Right lobe of liver (tissue), 6 donors: ENCODE measurements around the gene PPP1R3C. TPM values are rescaled to one million over a fixed set of nuclear protein-coding genes. Genes with fewer than 3 reads are reported as not detected.

Source experiments
- ATAC-seq, 4 donors: fragments of 200-7000 bp; cut with Tn5 transposase; one replicate each; pipeline ENCODE4 v1.9.1; 2020; ENCODE audit warnings: mild to moderate bottlenecking in 4 of 4, moderate library complexity in 4 of 4
- DNase-seq, 3 donors: peaks; one replicate each; pipeline ENCODE4 v3.0.0-alpha.2; 2020
- H3K27ac ChIP-seq, 3 donors: fragments of 200-600 bp; one replicate each; pipeline ENCODE4 v1.8.0; 2022
- H3K27me3 ChIP-seq, 2 donors: fragments of 200-600 bp; one replicate each; pipeline ENCODE4 v1.8.0; 2022
- H3K36me3 ChIP-seq, 4 donors: fragments of 200-600 bp; sonication (generic) in 1 of 4; one replicate each; pipeline versions ENCODE4 v1.5.1 to v1.8.0; 2017 to 2022; ENCODE audit warnings: control low read depth in 1 of 4
- H3K4me1 ChIP-seq, 4 donors: fragments of 200-600 bp; sonication (generic) in 1 of 4; one replicate each; pipeline versions ENCODE4 v1.5.1 to v1.8.0; 2017 to 2022; ENCODE audit warnings: control low read depth in 1 of 4
- H3K4me3 ChIP-seq, 3 donors: fragments of 200-600 bp; one replicate each; pipeline ENCODE4 v1.8.0; 2022
- H3K9me3 ChIP-seq, 4 donors: fragments of 200-600 bp; sonication (generic) in 1 of 4; one replicate each; pipeline versions ENCODE4 v1.5.1 to v1.8.0; 2017 to 2022; ENCODE audit warnings: control low read depth in 1 of 4
- CTCF ChIP-seq, 4 donors: fragments of 200-600 bp in 3 of 4; fragments of 450-650 bp in 1 of 4; IDR thresholded peaks; one replicate each; pipeline versions ENCODE4 v1.5.1 to v1.8.0; 2016 to 2022; ENCODE audit warnings: antibody characterized with exemption in 4 of 4, mild to moderate bottlenecking in 2 of 4
- POLR2A ChIP-seq: fragments of 450-650 bp; IDR thresholded peaks from one replicate; pipeline ENCODE4 v1.6.1; 2017; ENCODE audit warnings: antibody characterized with exemption, mild to moderate bottlenecking
- WGBS: methylation state at CpG from one replicate; pipeline ENCODE4 v1.1.6; 2018; ENCODE audit warnings: low coverage, low lambda C conversion rate; ENCODE audit not compliant: insufficient coverage; ENCODE audit errors: missing lambda C conversion rate; 5-methylcytosine and 5-hydroxymethylcytosine counted together
- intact Hi-C, 2 donors: fragments of 100-400 bp; cut with DNase I; formaldehyde crosslinking; loops; one replicate each; pipeline versions ENCODE4 v1.11.2 to v1.14.1; 2022
- total RNA-seq, 6 experiments: library from RNA; depleted of rRNA in 2 of 6; stranded (reverse); fragments of >200 nt in 2 of 6; fragmentation: NEBNext Ultra II Directional in 3 of 6; extraction: Animal tissue kit (Norgen Biotek cat#: 25700) in 3 of 6; gene quantifications; one replicate each; pipeline versions ENCODE4 v1.1.0 to v1.2.4, GENCODE V29; 2016 to 2023
- donor health status: DM: no; HTN: yes; CAD: no.
- donor health status: DM: no; HTN: no; CAD: no.
- donor health status: DM: no; HTN: no; CAD: no.
- donor health status: DM: no; HTN: yes; CAD: no.
- donor health status: DM: no; HTN: yes; CAD: no.

Gene PPP1R3C
- total RNA-seq, 6 experiments from 2014 or later: 24.7 to 158 (median 51.3) TPM

- Histone ChIP-seq H3K27me3 (no peaks in the 10 kb centered on the region), H3K36me3 (no peaks in the 10 kb centered on the region), H3K4me3 (no peak overlapping the region), H3K4me1 (no peaks in the 10 kb centered on the region), H3K27ac (no peak overlapping the region), H3K9me3 (no peaks in the 10 kb centered on the region)
- no peak for DNase-seq
- TF ChIP-seq CTCF (IDR thresholded peaks at IDR 0.05): no peak
- no peak for TF ChIP-seq POLR2A
- intact Hi-C loops: no loop called here
- 77% methylated on average over 2 of the region's 2 CpGs for WGBS
- ATAC-seq: no peak
Measured at GRCh38 chr10:91677911-91678310, 45.0 kb upstream of the PPP1R3C start.

DNA sequence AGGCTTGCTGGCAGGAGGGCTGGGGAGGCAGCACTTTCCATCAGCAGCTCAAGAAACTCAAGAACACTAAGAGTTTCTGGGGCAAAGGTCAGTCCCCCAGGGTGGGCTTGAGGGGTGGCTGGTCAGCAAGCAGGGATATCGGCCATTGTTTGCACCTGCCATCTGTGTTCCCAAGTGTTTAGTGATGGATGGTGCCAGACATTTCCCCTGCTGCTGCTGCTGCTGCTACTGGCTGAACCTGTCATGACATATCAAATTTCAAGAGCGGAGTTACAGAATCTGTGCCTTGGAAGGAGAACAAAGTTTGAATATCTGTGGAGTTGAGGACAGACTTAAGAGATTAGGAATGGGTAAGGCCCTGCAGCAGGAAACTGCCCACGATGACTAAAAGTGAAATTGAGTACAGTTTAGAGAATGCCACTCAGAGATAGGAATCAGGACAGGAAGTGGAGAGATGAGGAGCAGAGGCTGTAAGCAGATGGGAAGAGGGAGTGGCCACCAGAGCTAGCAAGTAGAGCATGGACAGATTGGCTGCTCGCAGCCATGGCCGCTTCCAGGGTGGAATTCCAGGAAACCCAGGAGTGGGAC lies 39.2 kb upstream of the PPP1R3C start:
- H3K9me3 ChIP-seq: no peaks in the 10 kb centered on the region
- H3K4me1 ChIP-seq: no peaks in the 10 kb centered on the region
- DNase-seq (no peak), ATAC-seq (no peak)
- no peak overlapping the region for H3K27ac ChIP-seq
- 48% methylated on average over 5 of the region's 5 CpGs for WGBS
- no peak for TF ChIP-seq CTCF (IDR thresholded peaks at IDR 0.05)
- TF ChIP-seq POLR2A: no peak
- no peaks in the 10 kb centered on the region for H3K36me3 ChIP-seq
- H3K4me3 ChIP-seq: no peak overlapping the region
- no peaks in the 10 kb centered on the region for H3K27me3 ChIP-seq
- intact Hi-C loops: no loop called here

DNA sequence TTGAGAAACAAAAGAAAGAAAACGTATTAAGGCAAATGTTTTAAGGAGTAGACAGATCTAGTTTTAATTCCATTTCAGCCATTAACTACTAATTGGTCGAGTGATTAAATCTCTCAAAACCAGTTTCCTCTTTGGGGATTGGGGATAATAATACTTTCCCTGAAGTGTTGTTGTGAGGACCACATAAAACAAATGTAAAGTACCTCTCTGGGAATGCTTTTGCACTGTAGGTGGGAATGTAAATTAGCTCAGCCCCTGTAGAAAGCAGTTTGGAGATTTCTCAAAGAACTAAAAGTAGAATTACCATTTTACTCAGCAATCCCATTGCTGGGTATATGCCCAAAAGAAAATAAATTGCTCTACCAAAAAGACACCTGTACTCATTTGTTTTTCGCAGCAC lies 36.0 kb upstream of the PPP1R3C start:
- Histone ChIP-seq H3K27me3 (no peaks in the 10 kb centered on the region), H3K27ac (no peak overlapping the region), H3K4me3 (no peak overlapping the region), H3K9me3 (no peaks in the 10 kb centered on the region), H3K36me3 (no peaks in the 10 kb centered on the region), H3K4me1 (no peaks in the 10 kb centered on the region)
- no peak for ATAC-seq
- TF ChIP-seq POLR2A (no peak), CTCF (IDR thresholded peaks at IDR 0.05) (no peak)
- intact Hi-C loops: no loop called here
- no peak for DNase-seq
- WGBS: 63% methylated on average over 3 of the region's 3 CpGs

DNA sequence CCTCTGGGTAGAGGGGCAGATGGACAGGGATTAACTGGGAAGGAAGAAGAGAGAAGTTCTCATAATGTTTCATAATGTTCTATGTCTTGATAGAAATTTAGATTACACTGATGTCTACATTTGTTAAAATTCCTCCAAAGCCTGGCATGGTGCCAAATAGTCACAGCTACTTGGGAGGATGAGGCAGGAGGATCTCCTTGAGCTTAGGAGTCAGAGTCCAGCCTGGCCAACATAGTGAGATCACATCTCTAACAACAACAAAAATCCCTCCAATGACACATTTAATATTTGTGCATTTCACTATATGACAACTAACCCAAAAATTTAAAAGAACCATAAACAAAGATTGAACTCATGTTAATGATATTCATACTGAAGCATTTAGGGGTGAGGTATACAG lies 33.0 kb upstream of the PPP1R3C start:
- intact Hi-C loops: no loop called here
- no peak overlapping the region for H3K27ac ChIP-seq
- H3K4me1 ChIP-seq: no peaks in the 10 kb centered on the region
- no peak for TF ChIP-seq CTCF (IDR thresholded peaks at IDR 0.05)
- TF ChIP-seq POLR2A: no peak
- DNase-seq: no peak
- no peaks in the 10 kb centered on the region for H3K27me3 ChIP-seq
- no peak for ATAC-seq
- no peaks in the 10 kb centered on the region for H3K9me3 ChIP-seq
- no peaks in the 10 kb centered on the region for H3K36me3 ChIP-seq
- no peak overlapping the region for H3K4me3 ChIP-seq

DNA sequence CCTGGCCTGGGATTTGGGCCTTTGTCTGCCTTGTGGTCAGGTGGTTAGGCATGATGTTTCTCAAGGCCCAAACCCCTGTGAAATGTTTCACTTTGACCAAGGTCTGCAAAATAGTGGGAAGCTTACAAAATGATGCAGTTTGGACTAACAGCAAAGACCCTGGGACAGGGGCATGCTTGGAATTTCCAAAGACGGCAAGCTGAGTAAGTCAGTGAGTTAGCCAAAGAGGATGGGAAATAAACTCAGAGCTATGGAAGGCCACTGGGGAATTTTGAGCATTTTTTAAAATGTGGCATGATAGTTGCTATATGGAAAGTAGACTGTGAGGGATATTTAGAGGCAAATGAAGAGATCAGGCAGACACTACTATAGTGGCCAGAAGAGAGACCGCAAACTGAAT lies 31.6 kb upstream of the PPP1R3C start:
- Histone ChIP-seq H3K4me1 (no peaks in the 10 kb centered on the region), H3K4me3 (no peak overlapping the region), H3K36me3 (no peaks in the 10 kb centered on the region), H3K27me3 (no peaks in the 10 kb centered on the region), H3K9me3 (no peaks in the 10 kb centered on the region), H3K27ac (no peak overlapping the region)
- no peak for TF ChIP-seq CTCF (IDR thresholded peaks at IDR 0.05)
- no peak for TF ChIP-seq POLR2A
- DNase-seq (no peak), ATAC-seq (no peak)
- intact Hi-C loops: no loop called here
- 100% methylated on average over 2 of the region's 2 CpGs for WGBS
